Kidney glomerular epithelial cell (primary cell): ENCODE data around the gene KRTAP12-4.
"Not testable (repeated sequence)": the region's sequence is repeated elsewhere in the genome, so short reads cannot be mapped to it uniquely, and the experiment has no call there.

Source experiments
- DNase-seq: peaks from one replicate; lab custom pipeline; 2025; lab: John Stamatoyannopoulos, UW

KRTAP12-4 gene

DNA sequence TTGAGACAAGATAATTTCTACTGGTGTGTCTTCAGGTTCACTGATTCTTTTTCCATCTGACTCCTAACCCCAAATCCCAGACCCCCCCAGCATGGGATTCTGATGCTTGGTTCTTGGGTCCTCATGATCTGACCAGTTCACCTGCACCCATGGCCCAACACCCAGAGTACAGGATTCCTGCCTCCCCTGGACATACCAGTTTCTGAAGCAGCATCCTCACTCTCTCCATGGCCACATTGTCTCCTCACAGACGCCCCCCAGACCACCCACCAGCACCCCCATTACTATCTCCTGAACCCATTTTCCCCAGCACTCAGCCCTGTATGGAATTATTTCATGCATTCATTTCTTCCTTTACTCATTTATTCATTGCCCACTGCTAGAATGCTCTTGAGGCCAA, 2.4 kb upstream of the KRTAP12-4 start:
- no peak for DNase-seq

- no peak for DNase-seq
Observed at GRCh38 chr21:44653656-44654575, 543 bp downstream of the KRTAP12-4 start.

DNA sequence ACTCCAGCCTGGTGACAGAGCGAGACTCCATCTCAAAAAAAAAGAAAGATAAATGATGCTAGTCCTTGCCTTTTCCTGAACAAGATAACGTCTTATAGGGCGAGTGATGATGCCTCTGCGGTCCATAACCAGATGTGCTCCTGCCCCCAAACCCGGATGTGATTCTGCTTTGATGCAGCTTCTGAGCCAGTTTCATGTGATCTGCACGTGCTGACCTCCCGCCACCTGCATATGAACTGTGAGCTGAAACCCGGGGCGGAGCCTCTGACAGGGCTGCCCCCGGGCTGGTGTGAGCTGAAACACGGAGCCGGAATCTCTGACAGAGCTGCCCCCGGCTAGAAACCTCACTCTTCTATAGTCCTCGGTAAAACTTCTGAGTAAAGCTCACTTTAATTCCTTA, 1.3 kb downstream of the KRTAP12-4 start:
- DNase-seq: no peak

GRCh38 chr21:44650973-44651675, 3.3 kb downstream of the KRTAP12-4 start:
- DNase-seq: no peak

DNA sequence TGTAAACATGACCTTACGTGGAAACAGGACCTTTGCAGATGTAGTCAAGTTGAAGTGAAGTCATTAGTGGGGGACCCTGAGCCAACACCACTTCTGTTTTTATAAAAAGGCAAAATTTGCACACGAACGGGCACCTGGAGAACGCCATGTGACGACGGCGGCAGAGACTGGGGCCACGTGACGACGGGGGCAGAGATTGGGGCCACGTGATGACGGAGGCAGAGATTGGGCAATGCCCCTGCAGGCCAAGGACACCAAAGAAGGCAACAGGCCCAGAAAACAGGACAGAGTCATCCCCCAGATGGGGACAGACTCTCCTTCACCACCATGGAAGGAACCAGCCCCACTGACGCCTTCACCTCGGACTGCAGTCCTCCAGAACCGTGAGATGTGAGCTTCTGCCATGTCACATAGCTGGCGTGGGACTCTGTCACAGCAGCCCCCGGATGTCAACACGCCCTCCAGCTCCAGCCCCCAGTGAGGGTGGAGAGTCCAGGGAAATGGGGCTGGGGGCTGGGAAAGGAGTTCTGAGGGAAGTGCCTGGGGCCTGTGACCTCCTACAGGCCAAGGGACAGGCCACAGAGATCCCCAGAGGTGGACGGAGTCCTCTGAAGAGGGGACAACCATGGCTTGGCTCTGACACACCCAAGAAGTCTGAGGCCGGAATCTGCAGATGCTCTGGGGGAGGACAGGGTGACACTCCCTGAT, 4.0 kb downstream of the KRTAP12-4 start:
- DNase-seq: no peak

GRCh38 chr21:44649521-44650100, 4.8 kb downstream of the KRTAP12-4 start:
- no peak for DNase-seq

DNA sequence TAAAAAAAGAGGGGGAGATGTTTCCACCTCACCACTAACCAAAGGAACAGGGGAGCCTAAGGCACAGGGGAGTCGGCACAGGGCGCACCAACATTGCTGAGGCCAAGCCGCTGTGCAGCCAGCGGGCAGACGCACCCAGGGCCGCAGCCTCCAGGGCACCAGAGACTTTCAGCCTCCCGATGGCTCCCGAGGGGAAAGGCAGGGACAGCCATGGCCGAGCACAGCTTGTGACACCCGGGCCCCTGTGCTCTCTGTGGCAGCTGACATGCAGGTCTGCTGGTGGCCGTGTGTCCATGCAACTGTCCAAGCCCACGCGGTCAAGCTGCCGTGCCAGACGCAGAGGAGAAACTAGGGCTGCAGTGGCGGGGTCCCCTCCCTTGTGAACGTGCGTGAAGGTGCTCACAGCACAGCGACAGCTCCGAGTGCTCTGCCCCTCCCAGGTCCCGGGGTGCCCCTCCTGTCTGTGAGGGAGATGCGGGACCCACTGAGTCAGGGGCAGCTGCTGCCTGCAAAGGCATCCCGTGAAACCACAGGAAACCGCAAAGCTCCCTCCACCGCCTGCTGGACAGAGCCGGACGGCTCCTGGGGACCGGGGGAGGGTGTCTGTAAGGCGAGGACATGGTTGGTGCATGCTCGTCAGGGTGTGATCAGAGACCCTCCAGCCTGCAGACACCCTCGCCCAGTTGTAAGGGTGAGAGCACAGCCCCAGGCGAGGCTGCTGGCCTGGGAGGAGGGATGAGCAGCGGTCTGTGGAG, 5.7 kb downstream of the KRTAP12-4 start:
- DNase-seq: no peak

DNA sequence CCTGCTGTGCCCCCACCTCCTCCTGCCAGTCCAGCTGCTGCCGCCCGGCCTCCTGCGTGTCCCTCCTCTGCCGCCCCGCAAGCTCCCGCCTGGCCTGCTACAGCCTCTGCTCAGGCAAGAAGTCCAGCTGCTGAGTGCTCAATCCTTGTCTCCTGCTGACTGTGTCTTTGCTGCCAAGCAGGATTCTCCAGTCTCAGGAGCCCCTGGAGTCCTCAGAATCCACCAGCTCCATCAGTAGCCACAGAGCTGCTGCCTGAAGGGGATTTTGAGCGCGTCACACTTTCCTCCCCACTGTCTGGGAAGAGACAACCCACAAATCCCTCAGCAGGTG, 7.3 kb downstream of the KRTAP12-4 start:
- DNase-seq: no peak

DNA sequence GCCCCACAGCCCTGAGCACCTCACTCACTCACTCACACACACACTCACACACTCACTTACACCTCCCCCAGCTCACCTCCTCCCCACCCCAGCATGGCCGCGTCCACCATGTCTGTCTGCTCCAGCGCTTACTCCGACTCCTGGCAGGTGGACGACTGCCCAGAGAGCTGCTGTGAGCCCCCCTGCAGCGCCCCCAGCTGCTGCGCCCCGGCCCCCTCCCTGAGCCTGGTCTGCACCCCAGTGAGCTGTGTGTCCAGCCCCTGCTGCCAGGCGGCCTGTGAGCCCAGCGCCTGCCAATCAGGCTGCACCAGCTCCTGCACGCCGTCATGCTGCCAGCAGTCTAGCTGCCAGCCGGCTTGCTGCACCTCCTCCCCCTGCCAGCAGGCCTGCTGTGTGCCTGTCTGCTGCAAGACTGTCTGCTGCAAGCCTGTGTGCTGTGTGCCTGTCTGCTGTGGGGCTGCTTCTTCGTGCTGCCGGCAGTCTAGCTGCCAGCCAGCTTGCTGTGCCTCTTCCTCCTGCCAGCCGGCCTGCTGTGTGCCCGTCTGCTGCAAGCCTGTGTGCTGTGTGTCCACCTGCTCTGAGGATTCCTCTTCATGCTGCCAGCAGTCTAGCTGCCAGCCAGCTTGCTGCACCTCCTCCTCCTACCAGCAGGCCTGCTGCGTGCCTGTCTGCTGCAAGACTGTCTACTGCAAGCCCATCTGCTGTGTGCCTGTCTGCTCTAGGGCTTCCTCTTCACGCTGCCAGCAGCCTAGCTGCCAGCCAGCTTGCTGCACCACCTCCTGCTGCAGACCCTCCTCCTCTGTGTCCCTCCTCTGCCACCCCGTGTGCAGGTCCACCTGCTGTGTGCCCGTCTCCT, 7.9 kb downstream of the KRTAP12-4 start, which contains the start of gene KRTAP10-11:
Gene KRTAP10-11 (plus strand): TSS at position 49 of the 856 bp plus-strand sequence. CDS start 45 bp downstream, at position 94.
- not testable (repeated sequence) for DNase-seq

- DNase-seq: no peak
Observed at GRCh38 chr21:44644878-44645277, 9.6 kb downstream of the KRTAP12-4 start.

DNA sequence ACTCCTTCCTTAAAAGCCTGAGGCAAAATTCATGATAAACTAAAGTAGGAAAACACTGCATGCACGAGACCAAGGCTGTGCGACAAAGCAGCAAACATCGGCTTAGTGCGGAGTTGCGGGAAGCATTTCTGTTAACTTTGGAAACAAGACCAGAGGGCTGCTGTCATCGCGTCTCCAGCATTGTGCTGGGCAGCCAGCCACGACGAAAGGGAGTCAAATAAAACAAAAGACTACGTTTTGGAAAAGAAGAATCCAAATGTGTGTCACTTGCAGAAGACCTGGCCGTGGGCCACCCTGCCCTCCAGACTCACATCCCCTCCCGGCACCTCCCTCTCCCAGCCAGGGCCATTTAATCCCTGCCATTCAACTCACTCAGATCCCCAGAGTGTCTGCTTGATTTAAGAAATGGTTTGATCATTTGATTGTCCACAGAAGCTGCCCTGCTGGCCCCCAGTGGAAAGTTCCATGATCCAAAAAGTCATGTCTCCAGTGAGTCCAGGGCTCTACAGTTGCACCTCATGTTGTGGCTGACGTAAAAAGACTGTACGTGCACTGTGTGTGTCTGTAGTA, 10.6 kb downstream of the KRTAP12-4 start:
- no peak for DNase-seq

GRCh38 chr21:44640761-44641160, 13.7 kb downstream of the KRTAP12-4 start:
- DNase-seq: no peak

DNA sequence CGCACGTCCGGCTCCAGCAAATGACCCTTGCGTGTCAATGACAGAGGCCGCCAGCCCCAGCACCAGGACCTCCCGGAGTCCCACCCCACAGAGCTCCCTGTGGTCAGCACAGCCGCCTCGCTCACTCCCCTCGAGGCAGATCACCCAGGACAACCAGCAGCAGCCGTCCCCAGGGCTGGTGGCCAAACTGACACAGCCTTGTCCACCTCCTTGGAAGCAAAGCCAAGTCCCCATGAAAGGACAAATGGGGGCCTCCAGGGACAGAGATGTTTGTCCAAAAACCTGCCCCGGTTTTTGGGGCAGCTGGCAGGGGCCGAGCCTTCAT, 15.2 kb downstream of the KRTAP12-4 start:
- no peak for DNase-seq

GRCh38 chr21:44638506-44639330, 15.7 kb downstream of the KRTAP12-4 start:
- not testable (repeated sequence) for DNase-seq

DNA sequence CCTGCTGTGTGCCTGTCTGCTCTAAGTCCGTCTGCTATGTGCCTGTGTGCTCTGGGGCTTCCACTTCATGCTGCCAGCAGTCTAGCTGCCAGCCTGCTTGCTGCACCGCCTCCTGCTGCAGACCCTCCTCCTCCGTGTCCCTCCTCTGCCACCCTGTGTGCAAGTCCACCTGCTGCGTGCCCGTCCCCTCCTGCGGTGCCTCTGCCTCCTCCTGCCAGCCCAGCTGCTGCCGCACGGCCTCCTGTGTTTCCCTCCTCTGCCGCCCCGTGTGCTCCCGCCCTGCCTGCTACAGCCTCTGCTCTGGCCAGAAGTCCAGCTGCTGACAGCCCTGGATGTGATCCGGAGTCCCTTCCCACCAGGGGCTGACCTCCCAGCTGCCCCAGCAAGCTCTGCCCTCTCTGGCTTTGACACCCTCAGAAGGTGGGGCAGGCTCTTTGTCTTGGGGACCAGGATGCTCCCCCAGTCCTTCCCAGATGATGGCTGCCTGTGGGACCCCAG, 16.6 kb downstream of the KRTAP12-4 start:
- not testable (repeated sequence) for DNase-seq

- no peak for DNase-seq
Observed at GRCh38 chr21:44637018-44637850, 17.2 kb downstream of the KRTAP12-4 start, which contains the start of gene KRTAP10-10. TSS of gene KRTAP10-10 (plus strand) at chr21:44637356. CDS start at chr21:44637418, 62 bp downstream.

DNA sequence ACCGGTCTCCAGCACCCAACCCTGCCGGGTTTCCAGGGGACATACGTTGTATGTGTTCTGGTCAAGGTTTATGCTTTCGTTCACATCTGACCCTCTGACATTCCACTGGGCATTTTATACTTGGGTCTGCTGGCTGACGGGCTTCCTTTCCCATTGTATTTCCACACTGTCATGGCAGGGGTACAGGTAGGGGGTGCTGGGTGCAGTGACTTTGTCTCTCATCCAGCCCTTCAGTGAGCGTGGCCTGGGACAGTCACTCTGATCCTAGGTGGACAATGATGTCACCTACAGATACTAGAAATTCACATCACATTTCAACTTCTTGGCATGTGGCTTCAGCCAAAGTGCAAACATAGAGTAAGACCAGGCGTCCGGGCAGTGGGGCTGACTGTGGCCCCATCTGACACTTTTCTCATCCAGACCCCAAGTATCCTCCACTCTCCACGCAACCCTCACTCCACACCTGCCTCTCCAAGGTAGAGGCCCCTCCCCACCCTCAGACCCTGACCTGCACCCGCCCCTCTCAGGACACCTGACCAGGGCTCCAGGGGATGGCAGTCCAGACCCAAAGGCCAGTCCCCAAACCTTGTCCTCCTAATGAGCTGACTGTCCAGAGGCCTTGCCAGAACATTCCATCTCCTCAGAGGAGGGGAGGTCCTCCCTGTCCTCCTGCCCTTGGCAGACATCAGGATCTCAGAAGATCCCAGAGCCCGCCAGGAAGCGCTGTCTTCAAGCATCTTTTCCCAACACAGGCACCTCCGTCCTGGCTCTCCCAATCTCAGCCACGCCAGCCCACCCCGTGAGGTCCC, 18.0 kb downstream of the KRTAP12-4 start:
- no peak for DNase-seq
